ENCODE data around the gene DDC.

GRCh38 chr7:50534690-50535290, 30.4 kb downstream of the DDC start:
- TF ChIP-seq CTCF (IDR thresholded peaks at IDR 0.05; ENCODE audit: insufficient read depth, low read length, poor library complexity, severe bottlenecking) (no peak), EZH2phosphoT487 (conservative IDR thresholded peaks at IDR 0.05; ENCODE audit: low read length) (no peak)
